ENCODE results near the gene CRKL.

Gene CRKL

GRCh38 chr22:20973634-20974286 lies 56.6 kb downstream of the CRKL start:
- H3K4me3 Mint-ChIP-seq = no peak overlapping the region
- peaks cover 5 to 7% of the 10 kb centered on the region in 2 donors for H3K9me3 Mint-ChIP-seq
- DNase-seq (no peak), ATAC-seq (no peak)
- H3K27ac Mint-ChIP-seq = no peak overlapping the region
- H3K27me3 Mint-ChIP-seq = no peaks in the 10 kb centered on the region
- H3K4me1 Mint-ChIP-seq = peaks cover 7% of the 10 kb centered on the region

GRCh38 chr22:20974336-20974955 lies 57.2 kb downstream of the CRKL start:
- peaks cover 9 to 13% of the 10 kb centered on the region in 2 donors for H3K9me3 Mint-ChIP-seq
- no peak overlapping the region for H3K4me3 Mint-ChIP-seq
- peaks cover 14% of the 10 kb centered on the region for H3K4me1 Mint-ChIP-seq
- H3K27me3 Mint-ChIP-seq = no peaks in the 10 kb centered on the region
- DNase-seq = no peak
- no peak for ATAC-seq
- H3K27ac Mint-ChIP-seq = no peak overlapping the region

- Mint-ChIP-seq H3K27ac (no peak overlapping the region), H3K4me1 (peaks cover 26% of the 10 kb centered on the region), H3K27me3 (no peaks in the 10 kb centered on the region)
Observed at GRCh38 chr22:20975541-20976290, 58.5 kb downstream of the CRKL start.

GRCh38 chr22:20976291-20976877 lies 59.2 kb downstream of the CRKL start:
- H3K27ac Mint-ChIP-seq = no peak overlapping the region
- H3K27me3 Mint-ChIP-seq = no peaks in the 10 kb centered on the region
- no peak for ATAC-seq
- peaks cover 33% of the 10 kb centered on the region for H3K4me1 Mint-ChIP-seq
- no peak for DNase-seq
- H3K9me3 Mint-ChIP-seq = peaks cover 9 to 13% of the 10 kb centered on the region in 2 donors
- H3K4me3 Mint-ChIP-seq = no peak overlapping the region

More at GRCh38 chr22:20975541-20976290, 58.5 kb downstream of the CRKL start:
- DNase-seq (no peak), ATAC-seq (no peak)
- H3K9me3 Mint-ChIP-seq = peaks cover 9 to 13% of the 10 kb centered on the region in 2 donors
- no peak overlapping the region for H3K4me3 Mint-ChIP-seq

GRCh38 chr22:20977019-20977418 lies 59.8 kb downstream of the CRKL start:
- H3K4me1 Mint-ChIP-seq = peaks cover 35% of the 10 kb centered on the region
- H3K4me3 Mint-ChIP-seq = no peak overlapping the region
- H3K9me3 Mint-ChIP-seq = peaks cover 9 to 13% of the 10 kb centered on the region in 2 donors
- H3K27ac Mint-ChIP-seq = no peak overlapping the region
- H3K27me3 Mint-ChIP-seq = no peaks in the 10 kb centered on the region
- DNase-seq (no peak), ATAC-seq (no peak)

GRCh38 chr22:20977516-20978170 lies 60.4 kb downstream of the CRKL start:
- DNase-seq (no peak), ATAC-seq (no peak)
- H3K4me1 Mint-ChIP-seq = peaks cover 39% of the 10 kb centered on the region
- H3K4me3 Mint-ChIP-seq = no peak overlapping the region
- no peaks in the 10 kb centered on the region for H3K27me3 Mint-ChIP-seq
- peaks cover 9 to 13% of the 10 kb centered on the region in 2 donors for H3K9me3 Mint-ChIP-seq
- H3K27ac Mint-ChIP-seq = no peak overlapping the region

GRCh38 chr22:20978419-20978818 lies 61.2 kb downstream of the CRKL start:
- H3K9me3 Mint-ChIP-seq = peaks cover 9 to 13% of the 10 kb centered on the region in 2 donors
- DNase-seq (no peak), ATAC-seq (no peak)
- H3K27ac Mint-ChIP-seq = no peak overlapping the region
- no peaks in the 10 kb centered on the region for H3K27me3 Mint-ChIP-seq
- H3K4me3 Mint-ChIP-seq = no peak overlapping the region
- H3K4me1 Mint-ChIP-seq = peaks cover 47% of the 10 kb centered on the region

- peaks cover 9 to 13% of the 10 kb centered on the region in 2 donors for H3K9me3 Mint-ChIP-seq
- ATAC-seq (peak; percentile 66), DNase-seq (peak; percentile 63 to 66)
Observed at GRCh38 chr22:20979243-20979809, 62.1 kb downstream of the CRKL start.

GRCh38 chr22:20979940-20980453 lies 62.8 kb downstream of the CRKL start:
- DNase-seq (no peak), ATAC-seq (no peak)
- peaks cover 9 to 13% of the 10 kb centered on the region in 2 donors for H3K9me3 Mint-ChIP-seq
- H3K27ac Mint-ChIP-seq = no peak overlapping the region
- peaks cover 55% of the 10 kb centered on the region for H3K4me1 Mint-ChIP-seq
- no peaks in the 10 kb centered on the region for H3K27me3 Mint-ChIP-seq
- H3K4me3 Mint-ChIP-seq = peak overlapping the region in 1 of 2 donors; percentile 84

More at GRCh38 chr22:20979243-20979809, 62.1 kb downstream of the CRKL start:
- Mint-ChIP-seq H3K27ac (peak overlapping the region in 1 of 2 donors; percentile 85), H3K4me3 (peak overlapping the region; percentile 69 to 84), H3K4me1 (peaks cover 55% of the 10 kb centered on the region), H3K27me3 (no peaks in the 10 kb centered on the region)

GRCh38 chr22:20980523-20980922 lies 63.3 kb downstream of the CRKL start:
- no peak for DNase-seq
- no peak overlapping the region for H3K27ac Mint-ChIP-seq
- H3K9me3 Mint-ChIP-seq = peaks cover 9 to 13% of the 10 kb centered on the region in 2 donors
- H3K4me3 Mint-ChIP-seq = peak overlapping the region in 1 of 2 donors; percentile 95
- no peaks in the 10 kb centered on the region for H3K27me3 Mint-ChIP-seq
- no peak for ATAC-seq
- peaks cover 55% of the 10 kb centered on the region for H3K4me1 Mint-ChIP-seq

- no peak for DNase-seq
- Mint-ChIP-seq H3K9me3 (peaks cover 9 to 13% of the 10 kb centered on the region in 2 donors), H3K4me3 (peak overlapping the region; percentile 91 to 95), H3K27ac (peak overlapping the region; percentile 93 to 97), H3K4me1 (peaks cover 55% of the 10 kb centered on the region), H3K27me3 (no peaks in the 10 kb centered on the region)
- ATAC-seq = no peak
Observed at GRCh38 chr22:20980938-20981722, 63.9 kb downstream of the CRKL start.

- ATAC-seq (peak; percentile 86), DNase-seq (peak; percentile 65 to 78)
- peaks cover 55% of the 10 kb centered on the region for H3K4me1 Mint-ChIP-seq
- peaks cover 9 to 13% of the 10 kb centered on the region in 2 donors for H3K9me3 Mint-ChIP-seq
- H3K27me3 Mint-ChIP-seq = no peaks in the 10 kb centered on the region
- H3K27ac Mint-ChIP-seq = peak within 1 kb of the TSS; percentile 95 to 97
- H3K4me3 Mint-ChIP-seq = peak within 1 kb of the TSS; percentile 91 to 95
Observed at GRCh38 chr22:20981787-20982562, 64.8 kb downstream of the CRKL start, which contains the start of gene LZTR1. Gene LZTR1, plus strand, starts transcription at chr22:20982297. Its CDS starts 75 bp downstream, at chr22:20982372.

GRCh38 chr22:20982563-20982882 lies 65.3 kb downstream of the CRKL start:
- Mint-ChIP-seq H3K27ac (peak overlapping the region; percentile 95 to 97), H3K4me3 (peak overlapping the region; percentile 91 to 95), H3K4me1 (peaks cover 50% of the 10 kb centered on the region), H3K27me3 (no peaks in the 10 kb centered on the region), H3K9me3 (peaks cover 9 to 13% of the 10 kb centered on the region in 2 donors)
- no peak for DNase-seq
- ATAC-seq = peak; percentile 39

Measured in stimulated activated naive CD8-positive, alpha-beta T cell treated with anti-CD3 and anti-CD28 coated beads, Interleukin-15, amount 100 ng/mL, for 72 hours (primary cell).